Measurements from ENCODE around the gene ACAD10.

The ACAD10 gene

GRCh38 chr12:111780166-111780565 is 94.3 kb downstream of the ACAD10 start:
- no peak for DNase-seq

DNA sequence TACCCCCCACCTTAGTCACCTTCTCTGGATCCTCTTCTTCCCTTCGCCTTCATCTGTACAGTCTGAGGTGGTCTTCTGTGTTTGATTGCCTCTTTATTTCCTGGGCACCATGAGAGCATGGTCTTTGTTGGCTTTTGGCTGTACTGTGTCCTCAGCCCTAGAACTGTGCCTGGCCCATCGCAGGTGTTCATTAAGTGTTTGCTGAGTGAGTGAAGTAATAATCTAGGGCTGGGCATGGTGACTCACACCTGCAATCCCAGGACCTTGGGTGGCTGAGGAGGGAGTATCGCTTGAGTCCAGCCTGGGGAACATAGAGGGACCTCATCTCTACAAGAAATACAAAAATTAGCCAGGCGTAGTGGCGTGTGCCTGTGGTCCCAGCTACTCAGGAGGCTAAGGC is 94.8 kb downstream of the ACAD10 start:
- no peak for DNase-seq

DNA sequence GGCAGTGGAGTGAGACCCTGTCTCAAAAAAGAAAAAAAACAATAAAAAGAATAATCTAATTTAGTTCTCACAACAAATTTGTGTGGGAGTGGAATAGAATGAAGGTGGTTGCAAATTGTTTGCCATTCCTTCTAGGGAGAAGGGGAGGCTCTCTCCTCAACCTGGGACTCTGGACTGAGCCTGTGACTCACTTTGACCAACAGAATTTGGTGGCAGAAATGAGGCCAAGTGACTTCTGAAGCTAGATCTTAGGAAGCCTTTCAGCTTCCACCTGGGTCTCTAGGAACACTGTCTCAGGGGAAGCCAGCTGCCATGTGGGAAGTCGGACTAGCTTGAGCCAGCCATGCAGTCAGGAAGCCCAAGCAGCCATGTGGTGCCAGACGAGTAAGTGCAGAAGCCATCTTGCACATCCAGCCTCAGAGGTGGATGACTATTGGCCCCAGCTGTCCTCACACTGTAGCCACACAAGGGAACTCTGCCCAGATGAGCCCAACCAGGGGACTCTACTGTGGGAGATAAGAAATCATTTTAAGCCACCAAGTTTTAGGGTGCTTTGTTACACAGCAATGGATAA is 95.3 kb downstream of the ACAD10 start:
- DNase-seq, result no peak

- DNase-seq, result no peak
Observed at GRCh38 chr12:111783046-111783445, 97.2 kb downstream of the ACAD10 start.

- DNase-seq, result no peak
Observed at GRCh38 chr12:111784953-111785352, 99.1 kb downstream of the ACAD10 start.

DNA sequence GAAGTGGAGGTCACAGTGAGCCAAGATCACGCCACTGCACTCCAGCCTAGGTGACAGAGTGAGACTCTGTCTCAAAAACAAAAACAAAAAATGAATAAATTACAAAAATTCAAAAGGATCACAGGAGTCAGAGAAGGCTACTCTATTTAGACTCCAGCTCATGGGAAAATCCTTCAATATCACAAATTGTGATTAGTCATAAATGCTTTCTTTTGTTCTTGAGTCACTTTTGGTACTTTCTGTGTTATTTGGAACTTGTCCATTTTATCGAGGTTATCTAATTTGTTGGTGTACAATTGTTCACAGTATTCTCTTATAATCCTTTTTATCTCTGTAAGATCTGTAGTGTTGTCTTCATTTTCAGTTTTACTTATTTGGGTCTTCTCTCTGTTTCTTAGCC is 99.8 kb downstream of the ACAD10 start:
- DNase-seq, result no peak

- no peak for DNase-seq
Observed at GRCh38 chr12:111788178-111788654, 102.4 kb downstream of the ACAD10 start.

DNA sequence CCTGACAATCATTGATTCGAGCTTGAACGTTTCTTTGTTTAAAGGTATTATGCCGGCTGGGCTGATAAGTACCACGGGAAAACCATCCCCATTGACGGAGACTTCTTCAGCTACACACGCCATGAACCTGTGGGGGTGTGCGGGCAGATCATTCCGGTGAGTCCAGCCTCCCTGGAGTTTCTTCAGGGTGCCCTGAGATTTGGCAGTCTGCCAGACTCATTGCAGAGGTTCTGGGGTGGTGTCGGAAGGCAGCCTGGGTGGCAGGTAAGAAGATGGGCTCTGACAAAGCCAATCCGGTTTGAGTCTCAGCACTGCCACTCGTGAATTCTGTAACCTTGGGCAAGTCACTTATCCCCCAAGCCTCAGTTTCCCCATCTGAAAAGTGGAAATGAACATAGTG is 103.9 kb downstream of the ACAD10 start:
- DNase-seq, result no peak

- no peak for DNase-seq
Observed at GRCh38 chr12:111791507-111791906, 105.7 kb downstream of the ACAD10 start.

DNA sequence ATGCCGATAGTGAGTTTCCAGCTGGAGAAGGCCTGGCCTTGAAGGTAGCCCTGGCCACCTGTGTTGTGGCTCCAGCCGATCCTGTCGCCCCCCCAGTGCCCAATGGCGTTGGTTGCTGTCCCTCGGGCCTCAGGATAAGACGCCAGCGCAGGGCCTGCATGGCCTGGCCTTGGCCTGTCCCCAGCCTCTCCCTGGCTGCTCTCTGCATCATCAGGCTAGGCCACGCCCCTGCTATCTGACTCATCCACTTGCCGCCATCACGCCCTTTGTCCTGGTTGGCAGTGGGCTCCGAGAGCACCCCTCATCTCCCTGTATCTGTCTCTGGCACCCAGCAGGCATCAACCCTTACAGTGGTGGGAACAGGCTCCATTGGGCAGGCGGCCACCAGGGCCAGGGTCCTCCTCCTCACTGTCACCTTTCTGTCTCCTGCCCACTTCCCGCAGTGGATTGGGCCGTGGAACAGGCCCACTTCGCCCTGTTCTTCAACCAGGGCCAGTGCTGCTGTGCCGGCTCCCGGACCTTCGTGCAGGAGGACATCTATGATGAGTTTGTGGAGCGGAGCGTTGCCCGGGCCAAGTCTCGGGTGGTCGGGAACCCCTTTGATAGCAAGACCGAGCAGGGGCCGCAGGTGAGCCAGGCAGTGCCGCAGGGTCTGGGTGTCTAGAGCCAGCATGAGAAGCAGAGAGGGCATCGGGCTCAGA is 106.5 kb downstream of the ACAD10 start:
- DNase-seq, result no peak

GRCh38 chr12:111792856-111793235 is 107.0 kb downstream of the ACAD10 start:
- DNase-seq, result no peak

GRCh38 chr12:111798182-111798581 is 112.3 kb downstream of the ACAD10 start:
- no peak for DNase-seq

- no peak for DNase-seq
Observed at GRCh38 chr12:111799758-111800157, 113.9 kb downstream of the ACAD10 start.

- no peak for DNase-seq
Observed at GRCh38 chr12:111803038-111803626, 117.3 kb downstream of the ACAD10 start.

GRCh38 chr12:111803851-111804250 is 118.0 kb downstream of the ACAD10 start:
- DNase-seq, result no peak

GRCh38 chr12:111806304-111806703 is 120.5 kb downstream of the ACAD10 start:
- DNase-seq, result no peak
